OCI-LY1 (cell line): ENCODE data around the gene LHX1.

Experiments
- CTCF ChIP-seq: fragments of 200-600 bp; sonication (generic), shearing (Covaris generic); IDR thresholded peaks from 2 replicates; pipeline ENCODE4 v1.5.1; 2017; ENCODE audit warnings: mild to moderate bottlenecking, antibody characterized with exemption, low read length, moderate library complexity, mixed read lengths
- EZH2 ChIP-seq: fragments of 200-600 bp; sonication (generic), shearing (Covaris generic); IDR thresholded peaks from 2 replicates; pipeline ENCODE4 v1.8.0; 2017; ENCODE audit warnings: borderline replicate concordance, mixed run types, mild to moderate bottlenecking, antibody characterized with exemption, low read length, moderate library complexity, mixed read lengths

GRCh38 chr17:36977066-36977465 is 39.8 kb downstream of the LHX1 start:
- TF ChIP-seq CTCF (no peak), EZH2 (no peak)
